HG03521 (cell line): Measurements from ENCODE around the gene ELAVL3.
"Not testable (repeated sequence)": the region's sequence is repeated elsewhere in the genome, so short reads cannot be mapped to it uniquely, and the experiment has no call there.

ENCODE experiments used
- ATAC-seq: cut with Tn5 transposase; IDR thresholded peaks from one replicate; pipeline ENCODE4 v1.9.1; 2021; ENCODE audit warnings: mild to moderate bottlenecking, moderate library complexity; ENCODE audit not compliant: unreplicated experiment

Gene ELAVL3

DNA sequence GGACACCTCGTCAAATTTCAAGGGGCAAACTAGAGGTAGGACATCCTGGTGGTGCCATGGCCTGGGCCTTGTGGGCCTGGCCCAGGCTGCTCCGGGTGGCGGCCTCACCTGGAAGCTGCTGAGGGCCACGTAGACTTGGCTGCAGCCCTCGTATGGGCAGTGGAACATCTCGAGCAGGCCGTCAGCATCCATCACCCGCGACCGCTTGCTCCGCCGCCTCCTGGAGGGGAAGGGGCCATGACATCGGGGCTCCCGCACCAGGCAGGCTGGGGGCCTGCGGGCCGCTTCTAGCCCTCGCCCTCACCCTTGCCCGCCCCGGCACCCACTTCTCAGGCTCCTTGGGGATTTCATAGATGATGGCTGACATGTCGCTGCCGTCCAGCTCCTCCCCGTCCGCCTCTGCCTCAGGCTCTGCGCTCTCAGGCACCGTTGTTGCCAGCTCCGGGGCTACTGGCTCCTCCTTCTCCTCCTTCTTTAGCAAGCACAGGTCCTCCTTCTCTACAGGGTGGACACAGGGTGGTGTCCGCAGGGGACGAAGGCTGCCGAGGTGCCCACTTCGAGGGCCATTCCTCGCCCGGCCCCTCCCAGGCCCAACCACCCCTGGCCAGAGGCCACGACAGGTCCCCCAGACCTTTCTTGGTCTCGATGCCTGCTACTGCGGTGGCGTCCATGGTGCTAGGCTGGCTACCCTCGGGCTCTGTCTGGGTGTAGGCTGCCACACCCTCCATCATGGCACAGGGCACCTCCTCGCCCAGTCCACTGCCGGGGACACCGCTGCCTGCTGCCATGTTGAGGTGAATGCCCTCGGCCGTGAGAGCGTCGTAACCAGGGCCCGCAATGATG, 6.0 kb upstream of the ELAVL3 start:
- no peak for ATAC-seq

DNA sequence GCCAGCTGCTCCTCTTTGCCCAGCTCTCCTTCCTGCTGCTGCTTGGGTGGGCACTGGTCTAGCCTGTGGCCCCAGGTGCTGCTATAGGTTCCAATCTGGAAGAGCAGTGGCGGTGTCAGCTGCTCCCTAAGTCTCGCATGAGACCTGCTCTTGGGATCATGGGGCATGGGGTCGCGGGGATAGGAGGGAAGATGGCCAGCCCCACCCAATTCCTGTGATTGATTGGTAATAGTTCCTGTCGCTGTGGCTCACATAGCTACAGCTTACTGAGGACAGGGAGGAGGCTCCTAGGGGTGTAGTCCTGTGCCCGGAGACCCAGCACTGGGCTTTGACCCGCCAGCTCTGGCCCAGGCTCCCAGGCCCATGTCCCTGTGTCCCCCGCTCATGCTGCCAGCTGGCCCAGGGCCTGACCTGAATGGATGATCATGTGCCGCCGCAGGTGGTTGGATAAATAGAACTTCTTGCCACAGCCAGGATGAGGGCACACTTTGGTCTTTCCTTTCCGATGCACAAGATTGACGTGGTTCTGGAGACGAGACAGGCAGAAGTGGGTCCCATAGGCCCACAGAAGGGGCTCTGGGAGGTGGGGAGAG, 4.5 kb upstream of the ELAVL3 start:
- ATAC-seq: no peak

DNA sequence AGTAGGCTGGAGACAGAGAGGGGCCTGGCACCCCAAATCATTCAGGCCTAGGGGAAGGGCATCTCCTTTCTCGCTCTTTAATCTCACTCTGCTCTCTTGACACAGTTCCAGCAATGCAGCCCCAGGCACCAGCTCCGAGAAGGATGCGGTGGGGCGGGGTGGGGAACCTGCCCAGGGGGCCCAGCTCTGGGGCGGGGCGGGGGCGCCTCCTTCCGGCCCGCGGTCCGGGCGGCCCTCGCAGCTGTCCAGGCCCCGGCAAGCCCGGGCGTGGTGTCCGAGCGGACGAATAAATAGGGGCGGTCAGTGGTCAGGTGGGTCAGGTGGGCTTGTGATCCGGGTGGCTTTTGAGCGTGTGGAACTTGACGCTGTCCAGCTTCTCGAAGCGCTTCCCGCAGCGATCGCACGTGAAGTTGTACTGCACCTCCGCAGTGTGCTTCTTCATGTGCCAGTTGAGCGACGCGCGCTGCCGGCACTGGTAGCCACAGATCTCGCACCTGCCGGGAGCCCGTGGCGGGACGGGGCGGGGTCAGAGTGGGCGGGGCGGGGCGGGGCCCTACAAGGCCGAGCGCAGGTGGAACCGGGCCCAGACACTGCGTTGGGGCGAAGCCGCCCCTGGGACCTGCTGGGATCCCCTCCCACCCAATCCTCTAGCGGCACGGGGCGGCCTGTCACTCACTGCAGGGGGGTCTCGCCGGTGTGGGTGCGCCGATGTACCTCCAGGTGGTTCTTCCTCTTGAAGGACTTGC, 2.7 kb upstream of the ELAVL3 start:
- ATAC-seq: no peak

GRCh38 chr19:11482384-11483050, 1.7 kb upstream of the ELAVL3 start:
- peak; percentile 50 for ATAC-seq

DNA sequence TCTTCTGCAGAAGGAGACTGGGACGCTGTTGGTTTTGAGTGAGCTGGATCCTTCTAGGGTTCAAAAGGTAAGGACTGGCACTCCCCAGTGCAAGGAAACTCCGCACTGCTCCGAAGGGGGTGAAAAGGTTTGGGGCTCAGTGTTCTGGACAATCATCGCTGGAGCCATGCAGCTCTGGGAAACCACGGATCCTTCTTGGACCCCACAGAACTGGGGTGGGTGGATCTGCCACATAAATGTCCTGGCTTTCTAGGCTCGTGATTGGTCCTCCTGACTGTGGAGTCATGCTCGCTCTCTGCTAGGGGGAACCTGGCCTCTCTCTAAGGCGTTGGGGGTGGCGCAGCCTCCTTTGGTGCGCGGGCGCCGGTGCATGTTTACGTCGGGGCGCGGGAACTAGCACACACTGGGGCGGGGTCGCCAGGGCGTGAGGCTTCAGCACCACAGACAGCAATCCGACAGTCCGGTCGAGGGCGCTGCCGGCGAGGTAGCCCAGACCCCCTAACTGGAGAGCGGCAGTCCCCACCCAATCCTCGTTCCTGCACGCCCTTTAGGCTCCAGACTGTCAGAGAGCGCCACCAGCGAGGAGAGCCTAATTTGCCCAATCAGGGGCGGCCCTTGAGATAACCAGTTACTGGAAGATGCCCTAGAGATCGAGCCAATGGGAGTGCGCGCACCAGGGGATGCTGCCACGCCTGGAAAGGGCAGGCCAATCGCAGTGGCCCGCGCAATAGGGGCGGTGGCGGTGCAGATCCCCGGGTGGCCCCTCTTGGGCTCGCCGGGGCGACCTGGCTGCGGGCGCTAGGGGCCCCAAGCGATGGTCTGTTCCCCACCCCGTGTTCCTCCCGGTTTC, 913 bp upstream of the ELAVL3 start:
- ATAC-seq: peak; percentile 35

DNA sequence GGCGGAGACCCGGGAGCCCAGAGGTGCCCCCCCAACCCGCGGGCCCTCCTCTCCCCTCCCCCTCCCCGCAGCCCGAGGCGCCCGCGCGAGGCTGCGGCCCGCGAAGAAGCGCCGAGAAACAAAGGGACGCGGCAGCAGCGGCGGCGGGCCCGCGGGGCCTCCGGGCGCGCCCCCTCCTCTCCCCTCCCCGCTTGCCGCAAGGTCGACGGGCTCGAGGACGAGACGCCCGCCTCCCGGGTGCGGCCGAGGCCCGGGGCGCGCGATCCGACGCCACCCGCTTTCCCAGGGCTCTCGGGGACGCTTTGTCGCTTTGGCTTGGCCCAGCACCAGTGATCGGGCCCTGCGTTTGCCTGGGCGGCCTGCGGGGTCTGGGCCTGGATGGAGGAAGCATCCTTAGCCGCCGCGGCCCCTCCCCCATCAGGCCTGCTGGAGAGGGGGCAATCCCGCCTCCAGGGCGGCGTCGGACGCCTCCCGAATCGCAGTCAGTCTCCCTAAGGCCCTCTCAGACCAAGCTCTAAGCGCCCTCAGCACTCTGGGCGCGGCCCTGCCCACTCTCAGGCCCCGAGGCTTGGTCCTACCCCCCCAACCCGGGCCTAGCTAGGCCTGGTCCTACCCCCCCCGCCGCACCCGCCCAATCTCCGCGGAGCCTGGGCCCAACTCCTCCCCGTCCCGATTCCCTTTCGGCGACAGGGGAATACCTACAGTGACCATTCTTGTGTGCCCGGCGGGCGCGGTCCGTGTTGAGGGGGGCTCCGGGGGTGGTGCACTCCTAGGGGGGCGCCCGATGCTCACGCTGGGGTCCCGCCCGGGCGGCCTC, 740 bp downstream of the ELAVL3 start:
- ATAC-seq: no peak

GRCh38 chr19:11479090-11479897, 1.6 kb downstream of the ELAVL3 start:
- ATAC-seq: no peak

GRCh38 chr19:11478167-11479089, 2.4 kb downstream of the ELAVL3 start:
- ATAC-seq: no peak

- no peak for ATAC-seq
These were observed 5.0 kb downstream of the ELAVL3 start for GRCh38 chr19:11475861-11476260.

DNA sequence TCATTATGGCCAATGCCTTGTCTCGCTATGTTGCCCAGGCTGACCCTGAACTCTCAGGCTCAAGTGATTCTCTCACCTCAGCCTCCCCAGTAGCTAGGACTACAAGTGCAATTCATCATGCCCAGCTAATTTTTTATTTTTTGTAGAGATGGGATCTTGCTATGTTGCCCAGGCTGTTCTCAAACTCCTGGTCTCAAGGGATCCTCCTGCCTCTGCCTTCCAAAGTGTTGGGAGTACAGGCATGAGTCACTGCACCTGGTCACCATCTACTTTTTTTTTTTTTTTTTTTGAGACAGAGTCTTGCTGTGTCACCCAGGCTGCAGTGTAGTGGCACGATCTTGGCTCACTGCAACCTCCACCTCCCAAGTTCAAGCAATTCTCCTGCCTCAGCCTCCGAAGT, 5.5 kb downstream of the ELAVL3 start:
- not testable (repeated sequence) for ATAC-seq

- ATAC-seq: no peak
These were observed 7.1 kb downstream of the ELAVL3 start for GRCh38 chr19:11473725-11474124.

DNA sequence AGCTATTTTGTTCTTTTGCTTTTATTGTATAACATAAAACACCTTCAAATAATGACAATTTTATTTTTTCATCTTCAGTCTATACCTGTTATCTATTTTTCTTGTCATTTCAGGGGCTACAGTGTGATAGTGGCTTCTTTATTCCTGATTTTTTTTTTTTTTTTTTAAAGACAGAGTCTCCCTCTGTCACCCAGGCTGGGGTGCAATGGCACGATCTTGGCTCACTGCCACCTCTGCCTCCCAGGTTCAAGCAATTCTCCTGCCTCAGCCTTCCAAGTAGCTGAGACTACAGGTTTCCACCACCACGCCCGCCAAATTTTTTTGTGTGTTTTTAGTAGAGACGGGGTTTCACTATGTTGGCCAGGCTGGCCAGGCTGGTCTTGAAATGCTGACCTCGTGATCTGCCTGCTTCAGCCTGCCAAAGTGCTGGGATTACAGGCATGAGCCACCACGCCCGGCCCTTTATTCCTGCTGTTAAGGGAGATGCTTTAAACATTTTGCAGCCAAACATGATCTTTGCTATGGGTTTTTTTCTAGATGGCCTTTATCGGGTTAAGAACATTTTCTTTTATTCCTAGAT, 12.5 kb downstream of the ELAVL3 start:
- not testable (repeated sequence) for ATAC-seq

DNA sequence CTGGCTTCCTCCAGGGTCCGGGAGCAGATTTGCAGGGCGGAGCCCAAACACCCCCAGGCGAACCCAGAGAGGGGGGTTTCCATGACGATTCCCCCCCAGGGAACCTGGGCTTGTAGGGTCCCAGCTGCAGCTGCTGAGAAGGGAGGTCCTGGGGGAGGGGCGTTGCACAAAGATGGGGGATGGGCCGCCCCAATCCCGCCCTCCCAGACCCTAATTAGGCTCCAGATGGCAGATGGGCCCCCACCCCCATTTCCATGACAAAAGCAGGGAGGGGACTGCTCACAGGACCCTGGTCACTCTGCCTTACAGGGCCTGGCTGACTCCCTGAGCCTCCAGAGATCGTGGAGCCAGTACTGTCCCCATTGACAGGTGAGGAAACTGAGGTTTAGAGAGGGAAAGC, 15.2 kb downstream of the ELAVL3 start:
- ATAC-seq: no peak

DNA sequence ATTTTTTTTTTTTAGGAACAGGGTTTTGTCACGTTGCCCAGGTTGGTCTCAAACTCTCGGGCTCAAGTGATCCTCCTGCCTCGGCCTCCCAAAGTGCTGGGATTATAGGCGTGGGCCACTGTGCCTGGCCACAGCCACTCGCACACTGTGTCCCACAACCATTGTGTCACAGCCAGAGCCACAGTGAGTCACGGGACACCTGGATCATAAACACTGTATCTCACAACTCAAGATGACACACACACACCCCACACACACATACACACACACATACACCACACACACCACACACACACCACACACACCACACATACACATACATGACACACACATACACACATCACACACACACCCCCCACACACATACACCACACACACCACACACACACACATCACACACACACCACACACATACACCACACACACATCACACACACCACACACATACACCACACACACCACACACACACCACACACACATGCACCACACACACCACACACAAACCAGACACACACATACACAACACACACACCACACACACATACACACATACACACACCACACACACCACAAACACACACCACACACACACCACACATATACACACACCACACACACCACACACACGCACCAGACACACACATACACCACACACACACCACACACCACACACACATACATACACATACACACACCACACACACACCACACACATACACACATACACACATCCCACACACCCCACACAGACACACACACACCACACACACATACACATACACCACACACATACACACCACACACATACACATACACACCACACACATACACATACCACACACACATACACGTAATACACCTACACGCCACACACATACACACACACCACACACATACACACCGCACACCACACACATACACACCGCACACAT, 16.2 kb downstream of the ELAVL3 start:
- no peak for ATAC-seq

DNA sequence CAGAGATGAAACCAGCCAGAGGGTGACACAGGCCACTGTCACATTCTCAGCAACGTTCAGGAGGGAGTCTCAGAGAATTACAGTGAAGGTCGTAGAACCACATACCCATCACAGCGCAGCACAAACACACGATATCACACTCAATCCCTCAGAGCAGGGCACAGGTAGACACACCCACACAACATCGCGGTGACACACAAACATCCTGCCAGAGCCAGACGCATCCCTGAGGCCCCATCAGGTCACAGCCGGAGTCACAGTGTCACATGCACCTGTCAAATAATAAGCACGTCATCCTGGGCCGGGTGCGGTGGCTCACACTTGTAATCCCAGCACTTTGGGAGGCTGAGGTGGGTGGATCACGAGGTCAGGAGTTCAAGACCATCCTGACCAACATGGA, 17.5 kb downstream of the ELAVL3 start:
- ATAC-seq: no peak

GRCh38 chr19:11461453-11461852, 19.4 kb downstream of the ELAVL3 start:
- ATAC-seq: no peak
